ENCODE results near the gene OBI1. TPM values are rescaled to one million over a fixed set of nuclear protein-coding genes. Genes with fewer than 3 reads are reported as not detected.
A peak's percentile ranks its signal among the peaks of the same experiment; 100 is the strongest.

The OBI1 gene
- total and polyA plus RNA-seq, 10 of the 15 experiments (the other 5 are each of a cell fraction or from before 2014, with no cell fraction given), result 15.5 to 34.2 (median 22.0) TPM

GRCh38 chr13:78660495-78660857 is 1.5 kb upstream of the OBI1 start:
- RAD21 ChIA-PET (ENCODE audit: unreplicated experiment), result no interaction called here
- ATAC-seq (no peak), FAIRE-seq (no peak), DNase-seq (ENCODE audit: low read depth, low spot score) (no peak)
- Histone ChIP-seq H3K27ac (ENCODE audit: control insufficient read depth, insufficient read depth) (no peak overlapping the region), H3K27me3 (replicated peaks in 1 of 2; ENCODE audit: control insufficient read depth in 2 of 2, insufficient read depth in 2 of 2, low read length in 1 of 2) (no peaks in the 10 kb centered on the region), H3K9me3 (replicated peaks; ENCODE audit: control insufficient read depth, insufficient read depth, low read length) (no peaks in the 10 kb centered on the region), H3K79me2 (ENCODE audit: control insufficient read depth, insufficient read depth, low read length) (peaks cover 31% of the 10 kb centered on the region), H2AFZ (ENCODE audit: control insufficient read depth, low read depth, low read length) (peak overlapping the region; percentile 92), H3K9ac (ENCODE audit: control insufficient read depth, insufficient read depth, low read length) (no peak overlapping the region), H3K36me3 (ENCODE audit: control insufficient read depth in 2 of 2, insufficient read depth in 2 of 2, low read length in 1 of 2) (no peaks in the 10 kb centered on the region), H3K4me3 (no peak overlapping the region), H3K4me2 (ENCODE audit: control insufficient read depth, insufficient read depth) (no peak overlapping the region), H4K20me1 (ENCODE audit: control insufficient read depth, insufficient read depth) (no peaks in the 10 kb centered on the region), H3K4me1 (ENCODE audit: control insufficient read depth, insufficient read depth, low read length) (no peaks in the 10 kb centered on the region; the same call in 1 of the 2 replicates)
- BruUV-seq (replicated peaks), result no TSS peak
- intact Hi-C loops (cut with micrococcal nuclease; ENCODE audit: unreplicated experiment), result no loop called here
- POLR2A ChIA-PET, result interaction anchor here (0.6 kb wide), 1 partner anchor 48 kb away, joined by 6 read pairs; no protein-coding TSS in a partner anchor
- SMC1A ChIA-PET (ENCODE audit: uncharacterized antibody, unreplicated experiment), result interaction anchor here (0.7 kb wide), 1 partner anchor 39 kb away, joined by 3 read pairs; no protein-coding TSS in a partner anchor
- CTCF ChIA-PET, result no interaction called here
- 97% methylated on average over 4 of the region's 4 CpGs for WGBS (ENCODE audit: insufficient coverage, insufficient replicate concordance, low lambda C conversion rate, missing lambda C conversion rate)
- in situ Hi-C loops (cut with MboI), result no loop called here
- no peak for TF ChIP-seq PKNOX1 (IDR thresholded peaks at IDR 0.05)
- TF ChIP-seq E2F8 (IDR thresholded peaks at IDR 0.05; ENCODE audit: low read depth, partially characterized antibody), result no peak
- no peak for TF ChIP-seq ZSCAN29 (IDR thresholded peaks at IDR 0.05)
- TF ChIP-seq ZBTB40 (IDR thresholded peaks at IDR 0.05; ENCODE audit: borderline replicate concordance), result no peak
- no peak for TF ChIP-seq CHD2 (IDR thresholded peaks at IDR 0.05; ENCODE audit: borderline replicate concordance, low read depth, low read length)
- no peak for TF ChIP-seq KAT2A (conservative IDR thresholded peaks at IDR 0.05; ENCODE audit: control insufficient read depth, low read depth, low read length)
- no peak for TF ChIP-seq KDM1A (IDR thresholded peaks at IDR 0.05; ENCODE audit: borderline replicate concordance)
- no peak for TF ChIP-seq NFYA (IDR thresholded peaks at IDR 0.05; ENCODE audit: borderline replicate concordance, low read depth, low read length)
- TF ChIP-seq MLLT1 (IDR thresholded peaks at IDR 0.05), result no peak
- no peak for TF ChIP-seq ZBTB33 (IDR thresholded peaks at IDR 0.05)
- TF ChIP-seq ZNF384 (IDR thresholded peaks at IDR 0.05; ENCODE audit: borderline replicate concordance, low read depth, low read length), result no peak
- TF ChIP-seq BCL11A (IDR thresholded peaks at IDR 0.05; ENCODE audit: low read depth, low read length), result no peak
- TF ChIP-seq SIN3A (IDR thresholded peaks at IDR 0.05; ENCODE audit: low read depth, low read length), result no peak
